Activated naive CD4-positive, alpha-beta T cell treated with anti-CD3 and anti-CD28 coated beads for 36 hours (primary cell): Measurements from ENCODE around the gene IGF2. TPM values are rescaled to one million over a fixed set of nuclear protein-coding genes. Genes with fewer than 3 reads are reported as not detected.

Experiments
- CTCF ChIA-PET: fragments of 350-600 bp; sonication (Branson Sonifier 250); formaldehyde crosslinking; loops from one replicate; lab custom pipeline; 2021; ENCODE audit warnings: antibody characterized with exemption; lab: Charles Lee
- DNase-seq: peaks from one replicate; pipeline ENCODE4 v3.0.0-alpha.2; 2020
- H3K27ac Mint-ChIP-seq: one replicate; pipeline ENCODE4 v1.8.0; 2021; ENCODE audit warnings: mild to moderate bottlenecking, mixed read lengths
- H3K27me3 Mint-ChIP-seq: one replicate; pipeline ENCODE4 v1.8.0; 2021; ENCODE audit warnings: low read depth, mixed read lengths
- H3K36me3 Mint-ChIP-seq: one replicate; pipeline ENCODE4 v1.8.0; 2021; ENCODE audit warnings: low read depth, mixed read lengths
- H3K4me1 Mint-ChIP-seq: one replicate; pipeline ENCODE4 v1.8.0; 2021; ENCODE audit warnings: low read depth, mixed read lengths
- H3K4me3 Mint-ChIP-seq: one replicate; pipeline ENCODE4 v1.8.0; 2021; ENCODE audit warnings: mild to moderate bottlenecking, moderate library complexity, mixed read lengths
- H3K9me3 Mint-ChIP-seq: one replicate; pipeline ENCODE4 v1.8.0; 2021; ENCODE audit warnings: mixed read lengths
- intact Hi-C: fragments of 100-400 bp; cut with micrococcal nuclease; formaldehyde crosslinking; loops from one replicate; pipeline ENCODE4 v1.15.1; 2023
- total RNA-seq, 2 experiments: library from RNA; stranded (reverse); gene quantifications; one replicate each; pipeline ENCODE4 v1.2.3, GENCODE V29; 2021

The IGF2 gene
- total RNA-seq, 2 experiments from 2014 or later = 0.21 to 0.37 TPM

DNA sequence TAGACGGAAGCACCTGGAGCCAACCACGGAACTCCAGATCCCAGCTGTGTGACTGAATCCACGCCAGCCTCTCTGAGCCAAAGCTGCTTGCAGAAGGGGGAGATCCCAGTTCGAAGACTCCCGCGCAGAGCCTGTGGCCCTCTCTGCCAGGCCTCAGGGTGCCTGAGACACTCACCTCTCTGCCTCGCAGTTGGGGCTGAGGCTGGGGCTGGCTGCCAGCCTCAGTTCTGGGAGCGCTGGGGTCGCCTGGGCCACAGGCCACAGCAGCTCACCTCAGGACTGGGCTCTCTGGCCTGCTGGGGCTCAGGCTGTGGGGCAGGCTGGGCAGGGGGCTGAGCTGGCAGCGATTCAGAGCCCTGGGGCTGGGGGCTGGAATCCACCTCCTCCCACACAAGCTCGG, 8.2 kb upstream of the IGF2 start:
- intact Hi-C loops = loop anchor here (10.0 kb wide), 1 partner anchor 493 kb away; no protein-coding TSS in a partner anchor
- H3K27me3 Mint-ChIP-seq = peaks cover 63% of the 10 kb centered on the region
- H3K4me3 Mint-ChIP-seq = no peak overlapping the region
- CTCF ChIA-PET = interaction anchor here (1.0 to 12.5 kb wide), 3 partner anchors 10 to 111 kb away, joined by 4 to 370 read pairs (median 5); no protein-coding TSS in a partner anchor
- H3K36me3 Mint-ChIP-seq = no peaks in the 10 kb centered on the region
- no peak overlapping the region for H3K27ac Mint-ChIP-seq
- DNase-seq = no peak
- no peaks in the 10 kb centered on the region for H3K9me3 Mint-ChIP-seq
- peaks cover 28% of the 10 kb centered on the region for H3K4me1 Mint-ChIP-seq

- Mint-ChIP-seq H3K27ac (no peak overlapping the region), H3K36me3 (no peaks in the 10 kb centered on the region), H3K27me3 (peaks cover 69% of the 10 kb centered on the region), H3K4me1 (peaks cover 31% of the 10 kb centered on the region), H3K9me3 (no peaks in the 10 kb centered on the region), H3K4me3 (no peak overlapping the region)
- intact Hi-C loops = loop anchor here (10.0 kb wide), 1 partner anchor 491 kb away; no protein-coding TSS in a partner anchor
- CTCF ChIA-PET = interaction anchor here (12.5 kb wide), 1 partner anchor 109 kb away, joined by 370 read pairs; no protein-coding TSS in a partner anchor
- DNase-seq = no peak
Measured at GRCh38 chr11:2146051-2146450, 6.9 kb upstream of the IGF2 start.

DNA sequence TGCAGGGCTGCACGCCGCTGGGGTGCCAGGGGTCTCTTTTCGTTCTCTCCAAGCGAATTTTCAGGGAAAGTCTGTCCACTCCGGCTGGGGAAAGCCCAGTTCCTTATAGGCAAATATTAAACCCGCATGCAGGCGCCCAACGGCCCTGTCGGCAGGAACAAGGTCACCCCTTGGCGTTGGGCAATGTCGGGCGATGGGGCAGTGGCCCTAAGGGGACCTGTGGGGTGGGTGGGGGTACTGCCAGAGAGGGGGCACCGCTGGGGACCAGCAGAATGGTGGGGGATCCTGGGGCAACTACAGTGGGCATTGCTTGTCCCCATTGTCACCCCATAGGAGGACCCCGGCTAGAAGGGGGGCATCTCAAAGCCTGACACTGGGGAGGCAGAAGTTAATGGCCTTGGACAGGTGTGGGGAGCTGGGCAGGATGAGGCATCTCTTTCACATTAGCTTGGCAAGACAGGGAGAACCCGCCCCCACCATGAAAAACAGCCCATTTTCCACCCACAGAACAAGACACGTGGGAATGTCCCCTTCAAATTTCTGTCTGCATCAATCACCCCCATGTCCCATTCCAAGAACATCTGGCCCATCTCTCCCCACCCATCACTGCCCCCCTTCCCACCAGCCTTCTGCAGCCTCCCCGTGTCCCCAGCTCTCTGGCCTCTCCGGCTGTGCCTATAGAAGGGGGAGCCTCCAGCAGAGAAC, 5.5 kb upstream of the IGF2 start:
- intact Hi-C loops = loop anchor here (5.0 to 10.0 kb wide), 5 partner anchors 52 to 848 kb away; partner anchors contain the start of genes DUSP8 and NAP1L4
- Mint-ChIP-seq H3K36me3 (no peaks in the 10 kb centered on the region), H3K27me3 (peaks cover 66% of the 10 kb centered on the region), H3K9me3 (no peaks in the 10 kb centered on the region), H3K4me1 (peaks cover 31% of the 10 kb centered on the region), H3K27ac (no peak overlapping the region), H3K4me3 (no peak overlapping the region)
- no peak for DNase-seq
- CTCF ChIA-PET = interaction anchor here (4.2 kb wide), 1 partner anchor 108 kb away, joined by 16 read pairs; no protein-coding TSS in a partner anchor

DNA sequence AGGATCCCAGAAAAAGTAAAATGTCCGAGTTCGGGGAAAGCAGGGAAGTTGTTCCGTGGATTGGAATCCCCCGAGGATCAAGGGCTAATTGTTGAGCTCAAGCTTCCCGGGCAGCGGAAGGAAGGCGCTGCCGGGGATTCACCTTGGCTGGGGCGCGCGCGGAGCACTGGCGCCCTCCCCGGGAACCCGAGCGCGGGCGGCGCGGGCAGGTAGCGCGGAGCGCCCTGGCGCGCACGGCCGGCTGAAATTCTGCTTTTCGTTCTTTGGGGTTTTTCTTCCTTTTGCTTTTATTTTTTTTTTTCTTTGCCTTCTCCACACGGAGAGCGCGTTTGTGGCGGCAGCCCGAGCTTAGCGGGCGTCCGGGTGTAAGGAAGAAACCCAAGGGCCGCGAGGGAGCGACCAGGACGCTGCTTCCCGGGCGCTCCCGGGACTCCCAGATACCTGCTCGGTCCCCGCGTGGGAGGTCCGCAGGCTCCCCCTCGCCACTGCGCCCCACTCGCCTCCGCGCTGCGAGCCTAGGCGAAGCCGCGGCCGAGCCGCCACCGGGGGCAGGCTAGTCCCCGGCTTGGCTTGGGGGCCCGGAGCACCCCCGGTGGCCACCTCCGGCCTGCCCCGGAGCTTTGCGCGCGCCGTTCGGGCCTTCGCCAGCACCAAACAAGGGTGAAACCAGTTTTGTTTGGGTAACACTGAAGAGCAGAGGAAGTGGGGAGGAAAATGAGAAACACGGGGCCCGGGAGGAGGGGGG, 4.8 kb upstream of the IGF2 start:
- no peaks in the 10 kb centered on the region for H3K9me3 Mint-ChIP-seq
- H3K4me1 Mint-ChIP-seq = peaks cover 31% of the 10 kb centered on the region
- intact Hi-C loops = loop anchor here (1.0 to 10.0 kb wide), 7 partner anchors 52 to 848 kb away; partner anchors contain the start of genes DUSP8, LSP1 and NAP1L4
- H3K36me3 Mint-ChIP-seq = no peaks in the 10 kb centered on the region
- DNase-seq = peak; percentile 50
- peaks cover 61% of the 10 kb centered on the region for H3K27me3 Mint-ChIP-seq
- H3K27ac Mint-ChIP-seq = no peak overlapping the region
- H3K4me3 Mint-ChIP-seq = peak overlapping the region; percentile 50
- CTCF ChIA-PET = interaction anchor here (4.2 kb wide), 1 partner anchor 107 kb away, joined by 16 read pairs; no protein-coding TSS in a partner anchor

- H3K4me1 Mint-ChIP-seq = peaks cover 32% of the 10 kb centered on the region
- intact Hi-C loops = loop anchor here (1.0 to 10.0 kb wide), 7 partner anchors 51 to 849 kb away; partner anchors contain the start of genes DUSP8, LSP1 and NAP1L4
- no peaks in the 10 kb centered on the region for H3K36me3 Mint-ChIP-seq
- no peak for DNase-seq
- peak overlapping the region; percentile 50 for H3K4me3 Mint-ChIP-seq
- H3K27ac Mint-ChIP-seq = no peak overlapping the region
- CTCF ChIA-PET = interaction anchor here (1.0 to 4.2 kb wide), 2 partner anchors 8 to 106 kb away, joined by 5 to 16 read pairs; no protein-coding TSS in a partner anchor
- peaks cover 59% of the 10 kb centered on the region for H3K27me3 Mint-ChIP-seq
- H3K9me3 Mint-ChIP-seq = no peaks in the 10 kb centered on the region
Measured at GRCh38 chr11:2143477-2143798, 4.2 kb upstream of the IGF2 start.

DNA sequence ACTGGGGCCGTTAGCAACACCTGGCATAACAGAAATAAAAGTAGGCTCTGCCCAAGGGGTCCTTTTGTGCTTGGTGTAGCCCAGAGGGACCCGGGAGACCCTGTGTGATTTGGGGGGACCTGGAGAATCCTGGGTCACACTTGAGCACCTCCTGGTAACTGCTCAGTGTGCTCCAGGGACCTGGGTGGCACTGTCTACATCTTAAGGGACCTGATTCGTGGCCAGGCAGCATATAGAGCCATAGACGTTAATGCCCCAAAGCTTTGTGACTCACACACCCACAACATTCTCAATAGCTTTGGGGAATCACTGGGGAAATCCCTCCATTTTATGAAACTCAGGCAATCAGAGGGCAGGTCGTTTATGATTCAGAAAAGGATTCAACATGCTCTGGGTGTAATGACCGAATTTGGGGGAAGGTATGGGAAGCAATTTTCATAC, 3.6 kb upstream of the IGF2 start:
- Mint-ChIP-seq H3K27ac (peak overlapping the region; percentile 63), H3K4me1 (peaks cover 34% of the 10 kb centered on the region), H3K36me3 (no peaks in the 10 kb centered on the region), H3K4me3 (peak overlapping the region; percentile 49), H3K27me3 (peaks cover 56% of the 10 kb centered on the region), H3K9me3 (no peaks in the 10 kb centered on the region)
- intact Hi-C loops = loop anchor here (1.0 to 10.0 kb wide), 7 partner anchors 50 to 850 kb away; partner anchors contain the start of genes DUSP8, LSP1 and NAP1L4
- DNase-seq = peak; percentile 75
- CTCF ChIA-PET = interaction anchor here (1.0 to 4.2 kb wide), 3 partner anchors 8 to 106 kb away, joined by 3 to 16 read pairs (median 5); no protein-coding TSS in a partner anchor

GRCh38 chr11:2142300-2142759, 3.1 kb upstream of the IGF2 start:
- H3K4me3 Mint-ChIP-seq = no peak overlapping the region
- peaks cover 60% of the 10 kb centered on the region for H3K27me3 Mint-ChIP-seq
- H3K36me3 Mint-ChIP-seq = no peaks in the 10 kb centered on the region
- DNase-seq = no peak
- CTCF ChIA-PET = interaction anchor here (1.0 to 4.2 kb wide), 3 partner anchors 9 to 105 kb away, joined by 3 to 16 read pairs (median 5); no protein-coding TSS in a partner anchor
- peaks cover 36% of the 10 kb centered on the region for H3K4me1 Mint-ChIP-seq
- no peaks in the 10 kb centered on the region for H3K9me3 Mint-ChIP-seq
- no peak overlapping the region for H3K27ac Mint-ChIP-seq
- intact Hi-C loops = loop anchor here (5.0 to 10.0 kb wide), 5 partner anchors 50 to 850 kb away; partner anchors contain the start of genes DUSP8 and NAP1L4

GRCh38 chr11:2140411-2141400, 1.5 kb upstream of the IGF2 start:
- Mint-ChIP-seq H3K4me3 (no peak overlapping the region), H3K4me1 (peaks cover 38% of the 10 kb centered on the region), H3K27ac (no peak overlapping the region), H3K27me3 (peaks cover 57% of the 10 kb centered on the region), H3K9me3 (no peaks in the 10 kb centered on the region), H3K36me3 (no peaks in the 10 kb centered on the region)
- no peak for DNase-seq
- intact Hi-C loops = loop anchor here (5.0 to 10.0 kb wide), 5 partner anchors 48 to 852 kb away; partner anchors contain the start of genes DUSP8 and NAP1L4
- CTCF ChIA-PET = interaction anchor here (1.4 to 4.2 kb wide), 2 partner anchors 11 to 104 kb away, joined by 3 to 16 read pairs; no protein-coding TSS in a partner anchor

DNA sequence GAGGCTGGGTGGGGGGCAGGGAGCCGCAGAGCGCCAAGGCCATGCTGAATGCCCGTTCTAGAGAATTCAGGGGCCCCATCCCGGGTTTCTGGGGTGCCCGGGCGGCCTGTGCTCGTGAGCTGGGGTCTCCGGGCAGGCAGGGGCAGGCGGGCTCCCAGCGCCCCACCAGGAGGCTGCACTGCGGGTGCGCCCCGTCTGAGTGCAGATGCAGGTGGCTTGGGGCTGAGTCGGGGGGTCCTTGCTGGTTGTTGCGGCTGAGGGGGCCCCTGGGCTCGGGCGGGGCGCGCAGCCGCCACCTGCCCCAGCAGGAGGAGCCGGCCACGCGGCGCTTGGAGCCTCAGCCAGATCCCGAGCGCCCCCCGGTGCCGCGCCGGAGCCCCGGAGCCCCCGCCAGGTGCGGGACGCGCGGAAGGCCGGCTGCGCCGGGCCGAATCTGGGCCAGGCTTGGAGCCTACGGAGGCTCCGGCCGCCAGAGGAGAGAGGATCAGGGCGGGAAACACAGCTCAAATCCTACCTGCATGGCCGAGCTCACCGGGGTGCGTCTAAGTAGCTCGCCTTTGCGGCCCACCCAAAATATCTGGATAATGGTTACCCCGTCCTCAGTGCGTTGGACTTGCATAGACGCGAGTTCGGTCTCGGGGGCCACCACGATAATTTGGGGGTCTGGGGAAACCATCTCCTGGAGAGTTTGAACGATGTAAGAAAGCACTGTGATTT, 590 bp upstream of the IGF2 start:
- Mint-ChIP-seq H3K4me3 (no peak overlapping the region), H3K36me3 (no peaks in the 10 kb centered on the region), H3K9me3 (no peaks in the 10 kb centered on the region), H3K27ac (no peak overlapping the region), H3K27me3 (peaks cover 55% of the 10 kb centered on the region), H3K4me1 (peaks cover 34% of the 10 kb centered on the region)
- intact Hi-C loops = loop anchor here (5.0 to 10.0 kb wide), 5 partner anchors 47 to 853 kb away; partner anchors contain the start of genes DUSP8 and NAP1L4
- CTCF ChIA-PET = interaction anchor here (1.4 kb wide), 1 partner anchor 12 kb away, joined by 3 read pairs; no protein-coding TSS in a partner anchor
- DNase-seq = no peak

- intact Hi-C loops = no loop called here
- DNase-seq = no peak
- Mint-ChIP-seq H3K36me3 (no peaks in the 10 kb centered on the region), H3K27me3 (peaks cover 55% of the 10 kb centered on the region), H3K9me3 (no peaks in the 10 kb centered on the region), H3K27ac (no peak overlapping the region), H3K4me1 (peaks cover 27% of the 10 kb centered on the region), H3K4me3 (peak overlapping the region; percentile 34)
- CTCF ChIA-PET = no interaction called here
Measured at GRCh38 chr11:2138431-2139122, 612 bp downstream of the IGF2 start.
